HepG2 (cell line): ENCODE data around the gene AHSG. TPM values are rescaled to one million over a fixed set of nuclear protein-coding genes. Genes with fewer than 3 reads are reported as not detected.

Experiments
- ATAC-seq: fragments of 200-7000 bp; cut with Tn5 transposase; 3 replicates; pipeline ENCODE4 v1.9.1; 2020; ENCODE audit warnings: mild to moderate bottlenecking, moderate library complexity
- BruUV-seq: library from RNA; stranded (reverse); fragments of 400-500 nt; replicated peaks from 2 replicates; lab custom pipeline; 2021; lab: Mats Ljungman, UMichigan
- CTCF ChIA-PET: fragments of 300-600 bp; formaldehyde crosslinking; extraction: SDS; loops from one replicate; lab custom pipeline; 2021; ENCODE audit warnings: low total read pairs, inconsistent platforms, low intra/inter-chr PET ratio; lab: Yijun Ruan, JAX
- POLR2A ChIA-PET: fragments of 350-600 bp; sonication (Branson Sonifier 250); formaldehyde crosslinking; loops from one replicate; lab custom pipeline; 2020; ENCODE audit warnings: antibody characterized with exemption, inconsistent platforms; lab: Yijun Ruan, JAX
- DNase-seq: peaks from one replicate; pipeline ENCODE4 v3.0.0-alpha.2; 2015; ENCODE audit warnings: low spot score
- FAIRE-seq: peaks from 3 replicates; lab custom pipeline; 2011; peaks lifted over from hg19 to GRCh38; lab: Jason Lieb, UNC
- H2AFZ ChIP-seq: one replicate; pipeline ENCODE4 v1.6.1; 2011; ENCODE audit warnings: low read length, inconsistent platforms
- H3K27ac ChIP-seq: fragments of 300-600 bp; 3 replicates; pipeline ENCODE4 v1.8.0; 2011; ENCODE audit warnings: mixed run types, mild to moderate bottlenecking, mixed read lengths, low read length, inconsistent platforms; ENCODE audit not compliant: insufficient read depth; ENCODE audit errors: extremely low read length
- H3K27me3 ChIP-seq, 2 experiments: fragments of 200-600 bp in 1 of 2; 2 replicates in 1 of 2; 3 replicates in 1 of 2; pipeline versions ENCODE4 v1.6.0 to v1.8.0; 2011; ENCODE audit warnings: low read length in 2 of 2, mild to moderate bottlenecking in 2 of 2, moderate library complexity in 2 of 2, inconsistent platforms in 1 of 2; ENCODE audit not compliant: insufficient read depth in 2 of 2, control insufficient read depth in 1 of 2
- H3K36me3 ChIP-seq, 2 experiments: fragments of 200-600 bp in 1 of 2; replicated peaks in 1 of 2; 2 replicates in 1 of 2; 3 replicates in 1 of 2; pipeline versions ENCODE4 v1.5.1 to v1.8.0; 2011; ENCODE audit warnings: low read length in 2 of 2, inconsistent platforms in 1 of 2; ENCODE audit not compliant: insufficient read depth in 2 of 2, control insufficient read depth in 1 of 2
- H3K4me1 ChIP-seq: 2 replicates; pipeline ENCODE4 v1.5.1; 2012; ENCODE audit warnings: low read length, inconsistent platforms; ENCODE audit not compliant: insufficient read depth
- H3K4me2 ChIP-seq: 2 replicates; pipeline ENCODE4 v1.6.0; 2011; ENCODE audit warnings: low read depth, low read length, inconsistent platforms
- H3K4me3 ChIP-seq, 3 experiments: fragments of 200-600 bp in 1 of 3; sonication (generic), shearing (Covaris generic) in 1 of 3; replicated peaks in 1 of 3; 2 replicates each; pipeline ENCODE4 v1.5.1; 2011 to 2016; ENCODE audit warnings: low read length in 3 of 3, inconsistent platforms in 2 of 3, low read depth in 2 of 3, mild to moderate bottlenecking in 2 of 3, control low read depth in 1 of 3, mixed read lengths in 1 of 3; ENCODE audit not compliant: insufficient read depth in 1 of 3
- H3K79me2 ChIP-seq: one replicate; pipeline ENCODE4 v1.6.1; 2011; ENCODE audit warnings: low read length, inconsistent platforms; ENCODE audit not compliant: insufficient read depth
- H3K9ac ChIP-seq: 2 replicates; pipeline ENCODE4 v1.6.0; 2011; ENCODE audit warnings: mild to moderate bottlenecking, low read depth, low read length, inconsistent platforms; ENCODE audit not compliant: insufficient read depth
- H3K9me3 ChIP-seq: 2 replicates; pipeline ENCODE4 v1.5.1; 2012; ENCODE audit warnings: mild to moderate bottlenecking, low read length
- H4K20me1 ChIP-seq: 2 replicates; pipeline ENCODE4 v1.6.0; 2011; ENCODE audit warnings: inconsistent platforms, mild to moderate bottlenecking, low read length, moderate library complexity; ENCODE audit not compliant: insufficient read depth
- HOXA3 ChIP-seq: sonication (generic); formaldehyde crosslinking; IDR thresholded peaks from 2 replicates; pipeline ENCODE4 v1.5.0; 2020; ENCODE audit warnings: missing genetic modification reagents
- MIER3 ChIP-seq: IDR thresholded peaks from 2 replicates; pipeline ENCODE4 v1.6.1; 2016; ENCODE audit warnings: missing compliant biosample characterization, borderline replicate concordance
- NBN ChIP-seq: fragments of 450-650 bp; conservative IDR thresholded peaks from 2 replicates; pipeline ENCODE4 v1.6.1; 2017
- SUZ12 ChIP-seq: fragments of 150-350 bp; IDR thresholded peaks from 2 replicates; pipeline ENCODE4 v1.6.1; 2014; ENCODE audit warnings: low read depth, low read length
- TEAD3 ChIP-seq: optimal IDR thresholded peaks from 2 replicates; pipeline ENCODE3; 2016; ENCODE audit warnings: borderline replicate concordance
- ZNF10 ChIP-seq: sonication (generic); formaldehyde crosslinking; IDR thresholded peaks from 2 replicates; pipeline ENCODE4 v1.4.0; 2020; ENCODE audit warnings: mild to moderate bottlenecking, low read depth, missing genetic modification reagents, borderline replicate concordance
- ZNF441 ChIP-seq: sonication (generic); formaldehyde crosslinking; IDR thresholded peaks from 2 replicates; pipeline ENCODE4 v1.7.0; 2021; ENCODE audit warnings: missing genetic modification reagents, borderline replicate concordance
- ZNF879 ChIP-seq: sonication (generic); formaldehyde crosslinking; IDR thresholded peaks from 2 replicates; pipeline ENCODE4 v1.8.1; 2023; ENCODE audit warnings: missing genetic modification reagents
- WGBS: methylation state at CpG from one replicate; pipeline ENCODE4 v1.1.6; 2017; ENCODE audit warnings: low lambda C conversion rate; 5-methylcytosine and 5-hydroxymethylcytosine counted together
- in situ Hi-C: cut with HindIII; loops from 2 replicates; pipeline ENCODE4 v1.10.0; 2017; ENCODE audit warnings: low pct_unique_long_range_greater_than_20kb; ENCODE audit not compliant: extremely low pct_ligation_motif_present
- intact Hi-C: fragments of 100-400 bp; cut with micrococcal nuclease; formaldehyde crosslinking; loops from one replicate; pipeline ENCODE4 v1.10.0; 2022; ENCODE audit not compliant: unreplicated experiment
- polyA plus RNA-seq, 8 experiments: library from polyadenylated mRNA; depleted of rRNA in 3 of 8; stranded (reverse) in 7 of 8; unstranded in 1 of 8; fragments of >200 nt; fragmentation: Illumina TruSeq in 4 of 8; extraction: Trizol in 4 of 8; gene quantifications; 2 replicates each; pipeline versions ENCODE4 v1.2.1 to v1.2.3, GENCODE V29; 2011 to 2016; ENCODE audit warnings: low read depth in 4 of 8, missing spikeins in 1 of 8, mixed read lengths in 1 of 8; ENCODE audit not compliant: insufficient read depth in 1 of 8
- total RNA-seq, 5 experiments: library from RNA; depleted of rRNA; stranded (reverse); fragments of >200 nt; fragmentation: Illumina TruSeq; extraction: Trizol; gene quantifications; 2 replicates each; pipeline ENCODE4 v1.2.3, GENCODE V29; 2016; ENCODE audit warnings: low read depth in 1 of 5
- TF ChIP-seq, protein P1 (sequence below): sonication (generic); formaldehyde crosslinking; IDR thresholded peaks from 2 replicates; pipeline ENCODE4 v1.4.0; 2020; ENCODE audit warnings: missing genetic modification reagents, mild to moderate bottlenecking, borderline replicate concordance
- TF ChIP-seq, protein P2 (sequence below): conservative IDR thresholded peaks from 2 replicates; pipeline ENCODE4 v1.6.1; 2018; ENCODE audit warnings: missing genetic modification reagents
- TF ChIP-seq, protein P3 (sequence below): sonication (generic); formaldehyde crosslinking; IDR thresholded peaks from 2 replicates; pipeline ENCODE4 v1.9.0; 2022; ENCODE audit warnings: missing genetic modification reagents, mild to moderate bottlenecking, borderline replicate concordance
- TF ChIP-seq, protein P4 (sequence below): sonication (generic); IDR thresholded peaks from 2 replicates; pipeline ENCODE4 v1.6.1; 2016; ENCODE audit warnings: low read depth, borderline replicate concordance

AHSG gene
- total and polyA plus RNA-seq, 2 of the 13 experiments (the other 11 are each of a cell fraction or from before 2014, with no cell fraction given), result 2,043 to 19,152 TPM

DNA sequence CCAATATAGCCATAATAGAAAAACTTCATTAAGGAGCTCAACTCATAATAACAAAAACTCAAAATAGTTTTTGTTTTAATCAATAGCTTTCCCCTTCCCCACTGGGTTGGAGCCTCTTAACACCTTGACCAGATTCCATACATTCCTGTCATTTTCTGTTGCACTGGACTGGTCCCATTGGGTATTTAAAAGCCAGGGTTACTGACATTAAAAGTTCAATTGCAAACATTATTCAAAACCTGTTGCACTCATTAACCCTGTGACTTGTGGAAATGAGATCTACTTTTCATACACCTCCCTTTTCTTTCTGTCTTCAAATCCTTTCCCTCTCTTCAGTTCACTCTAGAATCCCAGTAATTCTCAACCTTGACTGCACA, 51.2 kb downstream of the AHSG start:
- H3K79me2 ChIP-seq, result no peaks in the 10 kb centered on the region
- H3K4me3 ChIP-seq, result no peak overlapping the region
- H3K9ac ChIP-seq, result no peak overlapping the region
- in situ Hi-C loops, result no loop called here
- CTCF ChIA-PET, result no interaction called here
- ATAC-seq (peak; percentile 52), DNase-seq (no peak), FAIRE-seq (no peak)
- peak; percentile 71 for TF ChIP-seq TEAD3 (CRISPR knock-in tag)
- TF ChIP-seq ZNF10 (CRISPR knock-in tag), result no peak
- H2AFZ ChIP-seq, result no peak overlapping the region
- POLR2A ChIA-PET, result no interaction called here
- H3K4me2 ChIP-seq, result peak overlapping the region; percentile 4; the same call in 1 of the 2 replicates
- no peaks in the 10 kb centered on the region; a peak in 1 of 5 replicates for H3K27me3 ChIP-seq
- no TSS peak for BruUV-seq
- H3K9me3 ChIP-seq, result no peaks in the 10 kb centered on the region
- H3K36me3 ChIP-seq, result no peaks in the 10 kb centered on the region
- peaks cover 34% of the 10 kb centered on the region for H3K4me1 ChIP-seq
- intact Hi-C loops, result no loop called here
- H4K20me1 ChIP-seq, result no peaks in the 10 kb centered on the region
- no peak overlapping the region for H3K27ac ChIP-seq

DNA sequence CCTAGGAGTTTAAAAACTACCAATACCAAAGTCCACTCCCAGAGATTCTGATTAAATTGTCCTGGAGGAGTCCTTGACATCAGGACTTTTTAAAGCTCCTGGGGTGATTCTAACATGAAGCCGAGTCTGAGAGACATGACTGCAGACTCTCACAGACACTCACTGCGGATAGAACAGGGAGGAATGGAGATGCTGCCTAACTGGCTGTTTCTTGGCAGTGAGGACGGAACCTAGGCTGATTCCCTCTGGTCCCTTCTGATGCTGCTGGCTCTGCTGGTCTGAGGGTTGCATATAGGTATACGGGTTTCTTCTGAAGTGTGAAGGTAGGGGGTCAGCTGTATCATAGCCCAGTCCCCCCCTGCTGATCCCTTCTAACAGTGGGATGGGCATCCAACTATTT, 51.6 kb downstream of the AHSG start:
- no TSS peak for BruUV-seq
- H3K4me1 ChIP-seq, result peaks cover 36% of the 10 kb centered on the region
- CTCF ChIA-PET, result no interaction called here
- peak overlapping the region; percentile 4; the same call in 1 of the 2 replicates for H3K4me2 ChIP-seq
- intact Hi-C loops (no loop called here), in situ Hi-C loops (no loop called here)
- no peak overlapping the region for H3K27ac ChIP-seq
- WGBS, result 18% methylated on average over 4 of the region's 4 CpGs
- no peaks in the 10 kb centered on the region for H4K20me1 ChIP-seq
- no peak for DNase-seq
- H3K9ac ChIP-seq, result no peak overlapping the region
- no peaks in the 10 kb centered on the region for H3K79me2 ChIP-seq
- ATAC-seq, result peak; percentile 62
- POLR2A ChIA-PET, result no interaction called here
- FAIRE-seq, result no peak
- H3K4me3 ChIP-seq, result no peak overlapping the region; a peak in 1 of 6 replicates
- no peaks in the 10 kb centered on the region; a peak in 1 of 5 replicates for H3K27me3 ChIP-seq
- H2AFZ ChIP-seq, result no peak overlapping the region
- no peaks in the 10 kb centered on the region for H3K9me3 ChIP-seq
- H3K36me3 ChIP-seq, result no peaks in the 10 kb centered on the region
- TF ChIP-seq, protein P1, sequence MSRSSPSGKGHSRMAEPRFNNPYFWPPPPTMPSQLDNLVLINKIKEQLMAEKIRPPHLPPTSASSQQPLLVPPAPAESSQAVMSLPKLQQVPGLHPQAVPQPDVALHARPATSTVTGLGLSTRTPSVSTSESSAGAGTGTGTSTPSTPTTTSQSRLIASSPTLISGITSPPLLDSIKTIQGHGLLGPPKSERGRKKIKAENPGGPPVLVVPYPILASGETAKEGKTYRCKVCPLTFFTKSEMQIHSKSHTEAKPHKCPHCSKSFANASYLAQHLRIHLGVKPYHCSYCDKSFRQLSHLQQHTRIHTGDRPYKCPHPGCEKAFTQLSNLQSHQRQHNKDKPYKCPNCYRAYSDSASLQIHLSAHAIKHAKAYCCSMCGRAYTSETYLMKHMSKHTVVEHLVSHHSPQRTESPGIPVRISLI, result no peak
- TF ChIP-seq, protein P2, sequence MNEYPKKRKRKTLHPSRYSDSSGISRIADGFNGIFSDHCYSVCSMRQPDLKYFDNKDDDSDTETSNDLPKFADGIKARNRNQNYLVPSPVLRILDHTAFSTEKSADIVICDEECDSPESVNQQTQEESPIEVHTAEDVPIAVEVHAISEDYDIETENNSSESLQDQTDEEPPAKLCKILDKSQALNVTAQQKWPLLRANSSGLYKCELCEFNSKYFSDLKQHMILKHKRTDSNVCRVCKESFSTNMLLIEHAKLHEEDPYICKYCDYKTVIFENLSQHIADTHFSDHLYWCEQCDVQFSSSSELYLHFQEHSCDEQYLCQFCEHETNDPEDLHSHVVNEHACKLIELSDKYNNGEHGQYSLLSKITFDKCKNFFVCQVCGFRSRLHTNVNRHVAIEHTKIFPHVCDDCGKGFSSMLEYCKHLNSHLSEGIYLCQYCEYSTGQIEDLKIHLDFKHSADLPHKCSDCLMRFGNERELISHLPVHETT, result no peak
- no peak for TF ChIP-seq HOXA3 (CRISPR knock-in tag)
- TF ChIP-seq ZNF441 (CRISPR knock-in tag), result no peak
- no peak for TF ChIP-seq MIER3 (CRISPR knock-in tag)
- TF ChIP-seq, protein P3, sequence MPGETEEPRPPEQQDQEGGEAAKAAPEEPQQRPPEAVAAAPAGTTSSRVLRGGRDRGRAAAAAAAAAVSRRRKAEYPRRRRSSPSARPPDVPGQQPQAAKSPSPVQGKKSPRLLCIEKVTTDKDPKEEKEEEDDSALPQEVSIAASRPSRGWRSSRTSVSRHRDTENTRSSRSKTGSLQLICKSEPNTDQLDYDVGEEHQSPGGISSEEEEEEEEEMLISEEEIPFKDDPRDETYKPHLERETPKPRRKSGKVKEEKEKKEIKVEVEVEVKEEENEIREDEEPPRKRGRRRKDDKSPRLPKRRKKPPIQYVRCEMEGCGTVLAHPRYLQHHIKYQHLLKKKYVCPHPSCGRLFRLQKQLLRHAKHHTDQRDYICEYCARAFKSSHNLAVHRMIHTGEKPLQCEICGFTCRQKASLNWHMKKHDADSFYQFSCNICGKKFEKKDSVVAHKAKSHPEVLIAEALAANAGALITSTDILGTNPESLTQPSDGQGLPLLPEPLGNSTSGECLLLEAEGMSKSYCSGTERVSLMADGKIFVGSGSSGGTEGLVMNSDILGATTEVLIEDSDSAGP (CRISPR knock-in tag), result no peak
- TF ChIP-seq NBN, result no peak
- TF ChIP-seq ZNF879 (CRISPR knock-in tag), result no peak
- no peak for TF ChIP-seq SUZ12
- TF ChIP-seq, protein P4, sequence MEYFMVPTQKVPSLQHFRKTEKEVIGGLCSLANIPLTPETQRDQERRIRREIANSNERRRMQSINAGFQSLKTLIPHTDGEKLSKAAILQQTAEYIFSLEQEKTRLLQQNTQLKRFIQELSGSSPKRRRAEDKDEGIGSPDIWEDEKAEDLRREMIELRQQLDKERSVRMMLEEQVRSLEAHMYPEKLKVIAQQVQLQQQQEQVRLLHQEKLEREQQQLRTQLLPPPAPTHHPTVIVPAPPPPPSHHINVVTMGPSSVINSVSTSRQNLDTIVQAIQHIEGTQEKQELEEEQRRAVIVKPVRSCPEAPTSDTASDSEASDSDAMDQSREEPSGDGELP, result no peak
